Measurements from ENCODE around the gene EXPH5.

Gene EXPH5

DNA sequence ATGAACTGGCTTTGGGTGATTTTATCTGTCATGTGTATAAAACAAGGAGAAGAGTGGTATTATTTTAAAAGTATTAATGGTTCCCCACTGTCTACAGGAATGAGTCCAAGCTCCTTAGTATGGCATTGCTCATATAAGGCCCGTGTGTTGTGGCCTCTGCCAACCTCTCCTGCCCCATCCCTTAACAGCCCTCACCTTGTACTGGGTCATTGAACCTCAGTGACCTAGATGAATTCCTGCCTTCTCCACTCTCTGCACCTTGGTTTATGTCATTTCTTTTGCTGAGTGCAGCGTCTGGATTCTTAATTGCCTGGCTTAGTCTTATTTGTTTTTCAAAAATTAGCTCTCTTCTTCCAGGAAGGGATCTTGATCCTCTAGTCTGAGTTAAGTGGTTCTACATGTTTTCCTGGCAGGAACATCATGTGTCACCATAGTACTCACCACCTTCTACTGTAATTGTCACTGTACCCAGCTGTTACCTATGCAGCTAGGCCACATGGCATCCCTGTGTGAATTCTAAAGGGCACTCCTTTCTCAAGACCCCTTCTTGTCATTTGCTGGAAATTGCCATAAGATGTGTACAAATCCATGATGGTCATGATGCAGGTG lies 59.2 kb downstream of the EXPH5 start:
- TF ChIP-seq, protein P1, sequence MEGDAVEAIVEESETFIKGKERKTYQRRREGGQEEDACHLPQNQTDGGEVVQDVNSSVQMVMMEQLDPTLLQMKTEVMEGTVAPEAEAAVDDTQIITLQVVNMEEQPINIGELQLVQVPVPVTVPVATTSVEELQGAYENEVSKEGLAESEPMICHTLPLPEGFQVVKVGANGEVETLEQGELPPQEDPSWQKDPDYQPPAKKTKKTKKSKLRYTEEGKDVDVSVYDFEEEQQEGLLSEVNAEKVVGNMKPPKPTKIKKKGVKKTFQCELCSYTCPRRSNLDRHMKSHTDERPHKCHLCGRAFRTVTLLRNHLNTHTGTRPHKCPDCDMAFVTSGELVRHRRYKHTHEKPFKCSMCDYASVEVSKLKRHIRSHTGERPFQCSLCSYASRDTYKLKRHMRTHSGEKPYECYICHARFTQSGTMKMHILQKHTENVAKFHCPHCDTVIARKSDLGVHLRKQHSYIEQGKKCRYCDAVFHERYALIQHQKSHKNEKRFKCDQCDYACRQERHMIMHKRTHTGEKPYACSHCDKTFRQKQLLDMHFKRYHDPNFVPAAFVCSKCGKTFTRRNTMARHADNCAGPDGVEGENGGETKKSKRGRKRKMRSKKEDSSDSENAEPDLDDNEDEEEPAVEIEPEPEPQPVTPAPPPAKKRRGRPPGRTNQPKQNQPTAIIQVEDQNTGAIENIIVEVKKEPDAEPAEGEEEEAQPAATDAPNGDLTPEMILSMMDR (IDR thresholded peaks at IDR 0.05; ENCODE audit: borderline replicate concordance, insufficient read depth, low read depth, low read length) = no peak
- H3K4me3 ChIP-seq (ENCODE audit: low read depth, low read length) = no peak overlapping the region

DNA sequence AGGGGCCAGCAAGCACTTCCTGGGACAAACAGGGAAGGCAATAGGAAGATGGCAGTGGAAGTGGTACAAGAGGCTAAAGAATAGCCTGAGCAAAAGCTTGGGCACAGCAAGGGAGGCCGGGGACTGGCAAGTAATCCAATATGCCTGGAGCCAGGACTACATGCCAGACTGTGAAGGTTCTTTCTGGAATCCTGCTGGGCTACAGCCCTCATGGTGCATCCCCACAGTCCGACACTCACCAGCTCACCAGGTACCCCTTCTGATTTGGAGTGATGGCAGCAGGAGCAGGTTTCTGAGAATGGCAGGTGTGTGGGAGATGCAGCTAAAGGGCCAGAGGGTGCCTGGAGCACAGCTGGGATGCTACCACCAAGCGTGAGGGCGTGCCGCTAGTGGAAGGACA lies 63.1 kb downstream of the EXPH5 start:
- TF ChIP-seq, protein P1 (IDR thresholded peaks at IDR 0.05; ENCODE audit: borderline replicate concordance, insufficient read depth, low read depth, low read length) = no peak
- H3K4me3 ChIP-seq (ENCODE audit: low read depth, low read length) = no peak overlapping the region

DNA sequence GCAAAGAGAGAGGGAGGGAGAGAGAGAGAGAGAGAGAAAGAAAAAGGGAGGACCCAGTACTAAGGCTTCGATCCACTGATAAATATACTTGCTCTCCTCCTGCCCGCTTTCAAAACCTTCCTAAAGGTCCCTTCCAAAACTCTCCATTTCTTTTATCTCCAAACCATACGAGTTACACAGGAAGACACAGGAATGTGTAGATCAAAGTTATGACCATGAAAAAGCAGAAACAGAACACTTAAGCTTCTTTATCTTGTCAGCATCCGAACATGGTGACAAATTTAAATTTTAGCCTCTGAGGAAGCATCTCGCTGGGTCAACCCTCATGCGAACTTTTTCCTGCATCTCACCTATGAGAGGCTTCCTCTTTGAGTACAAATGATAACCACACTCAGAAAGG lies 66.2 kb downstream of the EXPH5 start:
- TF ChIP-seq, protein P1 (IDR thresholded peaks at IDR 0.05; ENCODE audit: borderline replicate concordance, insufficient read depth, low read depth, low read length) = no peak
- H3K4me3 ChIP-seq (ENCODE audit: low read depth, low read length) = no peak overlapping the region

DNA sequence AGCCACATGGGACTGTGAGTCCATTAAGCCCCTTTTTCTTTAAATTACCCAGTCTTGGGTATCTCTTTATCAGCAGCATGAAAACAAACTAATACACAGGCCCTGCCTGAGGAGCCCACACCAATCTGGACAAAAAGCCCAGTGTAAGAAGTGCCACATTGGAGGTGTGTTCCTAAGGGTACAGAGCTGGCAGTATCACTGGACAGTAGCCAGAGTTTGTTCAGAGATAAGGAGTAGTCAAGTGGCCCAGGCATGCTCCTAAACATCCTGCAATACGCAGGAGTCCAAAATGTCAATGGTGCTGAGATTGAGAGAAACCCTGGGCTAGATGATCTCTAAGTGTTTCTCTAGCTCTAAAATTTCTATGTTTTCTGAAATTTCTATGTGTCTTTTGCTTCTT lies 68.4 kb downstream of the EXPH5 start:
- TF ChIP-seq, protein P1 (IDR thresholded peaks at IDR 0.05; ENCODE audit: borderline replicate concordance, insufficient read depth, low read depth, low read length) = no peak

DNA sequence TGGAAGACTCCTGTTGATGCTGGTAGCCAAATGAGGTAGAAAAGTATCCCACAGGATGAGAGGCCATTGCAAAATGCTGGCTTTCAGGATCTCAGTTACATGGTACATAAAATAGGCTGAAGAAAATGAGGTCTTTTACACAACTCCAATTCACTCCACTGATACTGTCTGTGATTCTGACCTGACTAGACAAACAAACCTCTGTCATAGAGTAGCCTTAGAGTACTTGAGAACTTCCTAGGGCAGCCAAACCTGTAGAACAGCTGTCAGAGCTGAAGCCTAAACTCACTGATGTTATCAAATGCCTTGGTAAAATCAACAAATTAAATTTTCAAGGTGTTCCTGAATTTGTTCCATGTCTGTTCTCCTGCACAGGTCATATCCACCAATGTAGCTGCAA lies 69.1 kb downstream of the EXPH5 start:
- TF ChIP-seq, protein P1 (IDR thresholded peaks at IDR 0.05; ENCODE audit: borderline replicate concordance, insufficient read depth, low read depth, low read length) = no peak
- H3K4me3 ChIP-seq (ENCODE audit: low read depth, low read length) = no peak overlapping the region

More for the DNA sequence above, 68.4 kb downstream of the EXPH5 start:
- no peak overlapping the region for H3K4me3 ChIP-seq (ENCODE audit: low read depth, low read length)

DNA sequence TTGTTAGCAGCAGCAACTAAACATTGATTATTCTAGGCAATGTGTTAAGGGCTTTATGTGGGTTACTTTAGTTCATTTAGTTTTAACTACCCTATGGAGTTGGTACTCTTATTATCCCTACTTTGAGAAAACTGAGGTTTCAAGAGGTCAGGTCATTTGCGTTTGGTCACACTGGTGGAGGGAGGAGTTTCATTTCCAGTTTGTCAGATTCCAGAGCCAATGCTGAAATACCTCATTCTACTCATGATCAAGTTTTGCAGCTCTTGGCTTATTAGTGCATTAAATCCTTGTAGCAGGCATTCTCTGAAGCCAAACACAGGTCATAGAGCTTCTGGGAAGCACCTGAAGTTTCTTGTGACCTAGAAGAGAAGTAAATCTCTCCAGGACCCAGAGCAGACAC lies 71.2 kb downstream of the EXPH5 start:
- TF ChIP-seq, protein P1 (IDR thresholded peaks at IDR 0.05; ENCODE audit: borderline replicate concordance, insufficient read depth, low read depth, low read length) = no peak

DNA sequence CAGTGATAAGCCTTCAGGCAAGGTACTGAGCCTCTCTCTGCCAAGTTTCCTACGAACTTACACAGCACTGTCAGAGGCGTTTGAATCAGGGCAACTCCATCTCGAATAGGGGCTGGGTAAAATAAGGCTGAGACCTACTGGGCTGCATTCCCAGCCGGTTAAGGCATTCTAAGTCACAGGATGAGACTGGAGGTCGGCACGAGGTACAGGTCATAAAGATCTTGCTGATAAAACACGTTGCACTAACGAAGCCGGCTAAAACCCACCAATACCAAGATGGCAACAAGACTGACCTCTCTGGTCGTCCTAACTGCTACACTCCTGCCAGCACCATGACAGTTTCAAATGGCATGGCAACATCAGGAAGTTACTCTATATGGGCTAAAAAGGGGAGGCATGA lies 75.0 kb downstream of the EXPH5 start:
- TF ChIP-seq, protein P1 (IDR thresholded peaks at IDR 0.05; ENCODE audit: borderline replicate concordance, insufficient read depth, low read depth, low read length) = no peak
- no peak overlapping the region for H3K4me3 ChIP-seq (ENCODE audit: low read depth, low read length)

More for the DNA sequence above, 71.2 kb downstream of the EXPH5 start:
- no peak overlapping the region for H3K4me3 ChIP-seq (ENCODE audit: low read depth, low read length)

All from GM12875 (cell line).